Esophagus squamous epithelium (tissue), 4 donors: ENCODE data around the gene TSHZ2.

Experiments used
- POLR2A ChIP-seq, 4 donors: fragments of 450-650 bp; IDR thresholded peaks; one replicate each; pipeline ENCODE4 v1.6.1; 2017; ENCODE audit warnings: antibody characterized with exemption in 4 of 4, mild to moderate bottlenecking in 4 of 4, moderate library complexity in 3 of 4
- TF ChIP-seq, protein P1 (sequence below), 6 experiments: fragments of 450-650 bp in 4 of 6; fragments of 200-600 bp in 2 of 6; sonication (generic) in 2 of 6; IDR thresholded peaks; one replicate each; pipeline ENCODE4 v1.5.1; 2016 to 2019; ENCODE audit warnings: antibody characterized with exemption in 6 of 6, mild to moderate bottlenecking in 4 of 6, moderate library complexity in 4 of 6

DNA sequence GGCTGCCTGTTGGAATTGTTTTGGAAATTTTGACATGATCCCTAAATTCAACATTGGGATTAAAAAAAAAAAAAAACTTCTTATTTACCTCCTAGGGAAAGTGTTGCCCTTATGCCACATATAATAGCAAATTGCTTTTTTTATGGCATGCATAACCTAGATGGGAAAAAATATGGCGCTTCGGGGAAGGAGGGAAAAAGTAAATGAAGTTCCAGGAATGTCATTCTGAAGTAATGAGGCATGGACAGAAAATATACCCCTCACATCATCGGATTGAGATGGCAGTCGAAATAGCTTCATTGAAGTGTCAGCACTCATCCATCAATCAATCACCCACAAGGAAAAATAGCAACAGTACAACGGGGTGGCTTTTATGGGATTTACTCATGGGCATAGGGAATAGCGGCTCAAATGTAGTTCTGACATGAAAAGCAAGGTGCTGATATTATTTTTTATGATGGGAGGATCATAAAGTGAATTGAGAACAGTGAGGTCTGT lies 516.7 kb downstream of the TSHZ2 start:
- TF ChIP-seq, protein P1, sequence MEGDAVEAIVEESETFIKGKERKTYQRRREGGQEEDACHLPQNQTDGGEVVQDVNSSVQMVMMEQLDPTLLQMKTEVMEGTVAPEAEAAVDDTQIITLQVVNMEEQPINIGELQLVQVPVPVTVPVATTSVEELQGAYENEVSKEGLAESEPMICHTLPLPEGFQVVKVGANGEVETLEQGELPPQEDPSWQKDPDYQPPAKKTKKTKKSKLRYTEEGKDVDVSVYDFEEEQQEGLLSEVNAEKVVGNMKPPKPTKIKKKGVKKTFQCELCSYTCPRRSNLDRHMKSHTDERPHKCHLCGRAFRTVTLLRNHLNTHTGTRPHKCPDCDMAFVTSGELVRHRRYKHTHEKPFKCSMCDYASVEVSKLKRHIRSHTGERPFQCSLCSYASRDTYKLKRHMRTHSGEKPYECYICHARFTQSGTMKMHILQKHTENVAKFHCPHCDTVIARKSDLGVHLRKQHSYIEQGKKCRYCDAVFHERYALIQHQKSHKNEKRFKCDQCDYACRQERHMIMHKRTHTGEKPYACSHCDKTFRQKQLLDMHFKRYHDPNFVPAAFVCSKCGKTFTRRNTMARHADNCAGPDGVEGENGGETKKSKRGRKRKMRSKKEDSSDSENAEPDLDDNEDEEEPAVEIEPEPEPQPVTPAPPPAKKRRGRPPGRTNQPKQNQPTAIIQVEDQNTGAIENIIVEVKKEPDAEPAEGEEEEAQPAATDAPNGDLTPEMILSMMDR (IDR thresholded peaks at IDR 0.05) = no peak
- no peak for TF ChIP-seq POLR2A (IDR thresholded peaks at IDR 0.05)
